Erythroblast (primary cell): ENCODE data around the gene UBE2Q1.

ENCODE experiments used
- GATA1 ChIP-seq: IDR thresholded peaks from 2 replicates; pipeline ENCODE4 v1.6.1; 2011; ENCODE audit warnings: low read depth, mild to moderate bottlenecking, control low read depth, low read length, moderate library complexity
- POLR2A ChIP-seq: IDR thresholded peaks from 2 replicates; pipeline ENCODE4 v1.6.1; 2011; ENCODE audit warnings: mild to moderate bottlenecking, low read length

GRCh38 chr1:154574716-154575115, 16.3 kb upstream of the UBE2Q1 start:
- TF ChIP-seq POLR2A (no peak), GATA1 (no peak)
